Bronchial epithelial cell (primary cell): ENCODE measurements around the gene NAA38. TPM values are rescaled to one million over a fixed set of nuclear protein-coding genes. Genes with fewer than 3 reads are reported as not detected.

ENCODE experiments used
- DNase-seq: peaks from one replicate; pipeline ENCODE4 v3.0.0-alpha.2; 2010; ENCODE audit warnings: low read depth
- FAIRE-seq: peaks from 2 replicates; lab custom pipeline; 2011; peaks lifted over from hg19 to GRCh38; lab: Jason Lieb, UNC
- H3K27me3 ChIP-seq: 2 replicates; pipeline ENCODE4 v1.5.1; 2011; ENCODE audit warnings: low read length; ENCODE audit not compliant: control insufficient read depth, insufficient read depth
- H3K36me3 ChIP-seq: 2 replicates; pipeline ENCODE4 v1.5.1; 2011; ENCODE audit warnings: low read length; ENCODE audit not compliant: control insufficient read depth, insufficient read depth
- H3K4me3 ChIP-seq: 2 replicates; pipeline ENCODE4 v1.5.1; 2011; ENCODE audit warnings: mild to moderate bottlenecking, low read depth, low read length, control low read depth
- CTCF ChIP-seq: IDR thresholded peaks from 2 replicates; pipeline ENCODE4 v1.5.1; 2011; ENCODE audit warnings: mild to moderate bottlenecking, moderate library complexity, low read length, control low read depth, inconsistent platforms; ENCODE audit not compliant: insufficient read depth, severe bottlenecking
- total RNA-seq: library from RNA; depleted of rRNA; stranded (reverse); fragments of >200 nt; gene quantifications from 2 replicates; pipeline ENCODE4 v1.2.1, GENCODE V29; 2014

Gene NAA38
- total RNA-seq, 1 donor from 2014 or later: 36.6 TPM

- TF ChIP-seq CTCF: no peak
- peak overlapping the region; percentile 79 for H3K4me3 ChIP-seq
- no peak for FAIRE-seq
Observed at GRCh38 chr17:7837408-7838088, 19.8 kb downstream of the NAA38 start.

GRCh38 chr17:7836596-7837407 lies 20.6 kb downstream of the NAA38 start:
- Histone ChIP-seq H3K36me3 (peaks cover 5% of the 10 kb centered on the region), H3K4me3 (peak overlapping the region; percentile 79), H3K27me3 (no peaks in the 10 kb centered on the region)
- FAIRE-seq (peak; percentile 18), DNase-seq (peak; percentile 59)
- TF ChIP-seq CTCF: no peak

More at GRCh38 chr17:7837408-7838088, 19.8 kb downstream of the NAA38 start:
- DNase-seq: peak; percentile 25
- Histone ChIP-seq H3K27me3 (no peaks in the 10 kb centered on the region), H3K36me3 (peaks cover 5% of the 10 kb centered on the region)

- H3K27me3 ChIP-seq: no peaks in the 10 kb centered on the region
- DNase-seq: peak; percentile 44
- H3K4me3 ChIP-seq: peak overlapping the region; percentile 79
- FAIRE-seq: no peak
- no peak for TF ChIP-seq CTCF
- peaks cover 5% of the 10 kb centered on the region for H3K36me3 ChIP-seq
Observed at GRCh38 chr17:7835814-7836595, 21.4 kb downstream of the NAA38 start.

DNA sequence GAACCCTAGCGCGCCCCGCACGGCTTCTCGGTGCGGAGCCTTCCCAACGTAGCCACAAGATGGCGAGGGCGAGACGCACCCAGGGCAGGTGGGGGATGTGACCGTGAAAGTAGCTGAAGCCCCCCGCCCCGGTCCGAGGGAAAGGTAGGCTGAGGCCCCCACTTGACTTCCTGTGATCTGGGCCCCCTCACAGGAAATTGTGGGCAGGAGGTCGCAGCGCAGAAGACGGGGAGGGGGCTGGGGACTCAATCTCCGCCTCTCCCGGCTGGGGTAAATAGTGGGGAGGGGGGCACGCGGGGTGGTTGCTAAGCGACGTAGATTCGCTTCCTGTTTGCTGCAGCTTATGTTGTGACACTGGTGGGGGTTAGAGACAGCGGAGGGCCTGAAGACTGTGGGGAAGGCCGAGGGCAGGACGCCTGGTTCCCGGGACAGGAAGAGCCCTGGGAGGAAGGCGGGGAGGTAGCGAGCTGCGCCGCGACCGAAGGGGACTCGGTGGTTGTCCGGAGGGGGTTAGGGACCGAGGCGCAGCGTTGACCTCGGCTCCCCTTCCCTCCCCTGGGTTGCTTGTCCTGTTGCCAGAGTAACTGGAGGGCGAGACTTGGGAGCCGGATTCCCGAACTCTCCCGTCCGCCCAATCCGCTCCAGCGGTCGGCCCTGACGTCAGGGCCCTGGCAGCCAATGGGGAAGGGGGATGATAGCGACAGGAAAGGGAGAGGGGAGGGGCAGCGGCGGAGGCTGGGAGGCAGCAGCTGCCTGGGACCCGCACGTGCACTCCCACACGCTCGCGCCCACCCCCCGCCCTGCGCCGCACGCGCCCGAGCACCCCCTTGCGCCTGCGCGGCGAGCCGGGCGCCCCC lies 22.2 kb downstream of the NAA38 start:
- Histone ChIP-seq H3K27me3 (no peaks in the 10 kb centered on the region), H3K4me3 (peak overlapping the region; percentile 79), H3K36me3 (peaks cover 2% of the 10 kb centered on the region)
- no peak for FAIRE-seq
- DNase-seq: peak; percentile 92
- peak; percentile 91 for TF ChIP-seq CTCF

DNA sequence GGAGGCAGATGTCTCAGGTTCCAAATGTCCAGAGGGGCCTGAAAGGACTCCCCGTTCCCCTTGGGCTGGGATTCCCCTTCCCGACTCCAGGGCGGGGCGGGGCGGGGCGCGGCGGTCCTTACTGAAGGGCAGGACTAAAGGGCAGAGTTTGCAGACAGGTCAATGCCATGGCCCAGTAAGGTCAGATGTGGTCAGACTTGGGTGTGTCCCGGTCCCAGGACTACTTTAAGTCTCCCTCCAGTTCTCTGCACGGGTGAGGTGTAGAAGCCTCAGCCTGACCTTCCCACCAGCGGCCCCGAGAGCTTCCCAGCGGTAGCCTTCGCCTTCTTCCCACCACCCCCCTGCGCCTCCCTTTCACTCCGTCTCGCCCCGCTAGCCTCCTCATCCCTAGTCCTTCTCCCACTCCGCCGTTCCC lies 22.8 kb downstream of the NAA38 start:
- TF ChIP-seq CTCF: no peak
- no peak for FAIRE-seq
- peak; percentile 40 for DNase-seq
- Histone ChIP-seq H3K4me3 (peak overlapping the region; percentile 79), H3K27me3 (peaks cover 1% of the 10 kb centered on the region), H3K36me3 (peaks cover 1% of the 10 kb centered on the region)
